ENCODE measurements around the gene RIPPLY3.

RIPPLY3 gene

DNA sequence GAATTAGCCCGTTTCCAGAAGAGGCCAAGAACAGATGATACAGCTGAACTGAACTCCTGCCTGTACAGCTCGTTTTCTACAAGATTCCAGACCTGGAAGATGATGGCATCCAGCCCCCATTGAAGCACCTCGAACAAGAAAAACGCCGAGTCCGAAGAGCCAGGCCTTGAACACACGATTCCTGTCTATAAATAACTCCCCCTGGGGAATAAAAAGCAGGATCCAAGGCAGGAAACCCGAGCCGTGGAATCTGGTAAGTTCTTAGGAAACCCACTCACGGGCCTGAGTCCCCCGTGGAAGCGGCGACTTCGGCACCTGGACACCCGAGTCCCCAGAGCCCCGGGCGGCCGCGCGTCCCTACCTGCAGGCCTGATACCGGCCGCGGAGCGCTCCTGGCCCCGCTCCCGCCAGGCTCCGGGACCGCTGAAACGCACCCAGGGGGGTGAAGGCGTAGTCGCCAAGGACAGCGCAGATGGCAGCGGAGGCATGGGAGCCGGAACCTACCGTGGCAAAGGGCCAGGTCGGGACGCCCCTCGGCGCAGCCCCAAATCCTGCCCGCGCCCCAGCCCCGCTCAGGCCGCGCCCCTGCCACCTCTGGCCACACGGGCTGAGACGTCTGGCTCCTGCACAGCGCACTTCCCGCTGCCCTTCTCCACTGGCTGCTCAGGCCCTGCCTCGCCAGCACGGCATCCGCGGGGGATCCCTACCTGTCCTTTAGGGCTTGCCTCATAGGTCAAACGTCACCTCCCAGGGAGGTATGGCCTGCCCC is 26.0 kb upstream of the RIPPLY3 start (continued):
- TF ChIP-seq, protein P1, sequence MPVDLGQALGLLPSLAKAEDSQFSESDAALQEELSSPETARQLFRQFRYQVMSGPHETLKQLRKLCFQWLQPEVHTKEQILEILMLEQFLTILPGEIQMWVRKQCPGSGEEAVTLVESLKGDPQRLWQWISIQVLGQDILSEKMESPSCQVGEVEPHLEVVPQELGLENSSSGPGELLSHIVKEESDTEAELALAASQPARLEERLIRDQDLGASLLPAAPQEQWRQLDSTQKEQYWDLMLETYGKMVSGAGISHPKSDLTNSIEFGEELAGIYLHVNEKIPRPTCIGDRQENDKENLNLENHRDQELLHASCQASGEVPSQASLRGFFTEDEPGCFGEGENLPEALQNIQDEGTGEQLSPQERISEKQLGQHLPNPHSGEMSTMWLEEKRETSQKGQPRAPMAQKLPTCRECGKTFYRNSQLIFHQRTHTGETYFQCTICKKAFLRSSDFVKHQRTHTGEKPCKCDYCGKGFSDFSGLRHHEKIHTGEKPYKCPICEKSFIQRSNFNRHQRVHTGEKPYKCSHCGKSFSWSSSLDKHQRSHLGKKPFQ (tag by site-specific recombination; IDR thresholded peaks at IDR 0.05) = no peak
- TF ChIP-seq ZNF571 (tag by site-specific recombination; IDR thresholded peaks at IDR 0.05) (no peak), ZNF670 (tag by site-specific recombination; IDR thresholded peaks at IDR 0.05; ENCODE audit: low read depth) (no peak), ZNF202 (tag by site-specific recombination; IDR thresholded peaks at IDR 0.05; ENCODE audit: borderline replicate concordance) (no peak), OVOL3 (tag by site-specific recombination; IDR thresholded peaks at IDR 0.05) (no peak), AEBP2 (tag by site-specific recombination; IDR thresholded peaks at IDR 0.05; ENCODE audit: borderline replicate concordance) (no peak), ATF2 (tag by site-specific recombination; IDR thresholded peaks at IDR 0.05; ENCODE audit: low read depth) (no peak), ZBTB7A (tag by site-specific recombination; IDR thresholded peaks at IDR 0.05; ENCODE audit: low read depth) (no peak; the same call in 1 of the 2 replicates), ZNF610 (tag by site-specific recombination; IDR thresholded peaks at IDR 0.05; ENCODE audit: borderline replicate concordance) (no peak), ZEB2 (tag by site-specific recombination; IDR thresholded peaks at IDR 0.05) (peak; percentile 86; the same call in 1 of the 2 replicates), ZIC2 (tag by site-specific recombination; IDR thresholded peaks at IDR 0.05) (peak; percentile 84), GLIS1 (tag by site-specific recombination; IDR thresholded peaks at IDR 0.05) (peak; percentile 99), ZNF521 (tag by site-specific recombination; IDR thresholded peaks at IDR 0.05) (no peak), ZBTB10 (tag by site-specific recombination; IDR thresholded peaks at IDR 0.05) (peak; percentile 90), ZNF792 (tag by site-specific recombination; IDR thresholded peaks at IDR 0.05) (no peak), GFI1B (tag by site-specific recombination; IDR thresholded peaks at IDR 0.05) (no peak), YY1 (tag by site-specific recombination; IDR thresholded peaks at IDR 0.05) (no peak), ZBTB17 (tag by site-specific recombination; IDR thresholded peaks at IDR 0.05) (peak; percentile 89), KLF17 (tag by site-specific recombination; IDR thresholded peaks at IDR 0.05) (0 out of 2 replicates have a peak, but pooled peaks have one; percentile 27), YY2 (tag by site-specific recombination; IDR thresholded peaks at IDR 0.05) (no peak), ZSCAN23 (tag by site-specific recombination; IDR thresholded peaks at IDR 0.05) (peak; percentile 13; the same call in 1 of the 2 replicates), ZNF221 (tag by site-specific recombination; IDR thresholded peaks at IDR 0.05; ENCODE audit: borderline replicate concordance) (no peak)
- TF ChIP-seq, protein P2, sequence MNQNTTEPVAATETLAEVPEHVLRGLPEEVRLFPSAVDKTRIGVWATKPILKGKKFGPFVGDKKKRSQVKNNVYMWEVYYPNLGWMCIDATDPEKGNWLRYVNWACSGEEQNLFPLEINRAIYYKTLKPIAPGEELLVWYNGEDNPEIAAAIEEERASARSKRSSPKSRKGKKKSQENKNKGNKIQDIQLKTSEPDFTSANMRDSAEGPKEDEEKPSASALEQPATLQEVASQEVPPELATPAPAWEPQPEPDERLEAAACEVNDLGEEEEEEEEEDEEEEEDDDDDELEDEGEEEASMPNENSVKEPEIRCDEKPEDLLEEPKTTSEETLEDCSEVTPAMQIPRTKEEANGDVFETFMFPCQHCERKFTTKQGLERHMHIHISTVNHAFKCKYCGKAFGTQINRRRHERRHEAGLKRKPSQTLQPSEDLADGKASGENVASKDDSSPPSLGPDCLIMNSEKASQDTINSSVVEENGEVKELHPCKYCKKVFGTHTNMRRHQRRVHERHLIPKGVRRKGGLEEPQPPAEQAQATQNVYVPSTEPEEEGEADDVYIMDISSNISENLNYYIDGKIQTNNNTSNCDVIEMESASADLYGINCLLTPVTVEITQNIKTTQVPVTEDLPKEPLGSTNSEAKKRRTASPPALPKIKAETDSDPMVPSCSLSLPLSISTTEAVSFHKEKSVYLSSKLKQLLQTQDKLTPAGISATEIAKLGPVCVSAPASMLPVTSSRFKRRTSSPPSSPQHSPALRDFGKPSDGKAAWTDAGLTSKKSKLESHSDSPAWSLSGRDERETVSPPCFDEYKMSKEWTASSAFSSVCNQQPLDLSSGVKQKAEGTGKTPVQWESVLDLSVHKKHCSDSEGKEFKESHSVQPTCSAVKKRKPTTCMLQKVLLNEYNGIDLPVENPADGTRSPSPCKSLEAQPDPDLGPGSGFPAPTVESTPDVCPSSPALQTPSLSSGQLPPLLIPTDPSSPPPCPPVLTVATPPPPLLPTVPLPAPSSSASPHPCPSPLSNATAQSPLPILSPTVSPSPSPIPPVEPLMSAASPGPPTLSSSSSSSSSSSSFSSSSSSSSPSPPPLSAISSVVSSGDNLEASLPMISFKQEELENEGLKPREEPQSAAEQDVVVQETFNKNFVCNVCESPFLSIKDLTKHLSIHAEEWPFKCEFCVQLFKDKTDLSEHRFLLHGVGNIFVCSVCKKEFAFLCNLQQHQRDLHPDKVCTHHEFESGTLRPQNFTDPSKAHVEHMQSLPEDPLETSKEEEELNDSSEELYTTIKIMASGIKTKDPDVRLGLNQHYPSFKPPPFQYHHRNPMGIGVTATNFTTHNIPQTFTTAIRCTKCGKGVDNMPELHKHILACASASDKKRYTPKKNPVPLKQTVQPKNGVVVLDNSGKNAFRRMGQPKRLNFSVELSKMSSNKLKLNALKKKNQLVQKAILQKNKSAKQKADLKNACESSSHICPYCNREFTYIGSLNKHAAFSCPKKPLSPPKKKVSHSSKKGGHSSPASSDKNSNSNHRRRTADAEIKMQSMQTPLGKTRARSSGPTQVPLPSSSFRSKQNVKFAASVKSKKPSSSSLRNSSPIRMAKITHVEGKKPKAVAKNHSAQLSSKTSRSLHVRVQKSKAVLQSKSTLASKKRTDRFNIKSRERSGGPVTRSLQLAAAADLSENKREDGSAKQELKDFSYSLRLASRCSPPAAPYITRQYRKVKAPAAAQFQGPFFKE (tag by site-specific recombination; IDR thresholded peaks at IDR 0.05; ENCODE audit: borderline replicate concordance) = peak; percentile 78; the same call in 1 of the 2 replicates

Measured in HEK293 (cell line).